Measurements from ENCODE around the gene PRDM16. TPM values are rescaled to one million over a fixed set of nuclear protein-coding genes. Genes with fewer than 3 reads are reported as not detected.

The PRDM16 gene
- total and polyA plus RNA-seq, 2 of the 8 experiments (the other 6 are each of a cell fraction or from before 2014, with no cell fraction given), result 0.39 to 0.43 TPM

DNA sequence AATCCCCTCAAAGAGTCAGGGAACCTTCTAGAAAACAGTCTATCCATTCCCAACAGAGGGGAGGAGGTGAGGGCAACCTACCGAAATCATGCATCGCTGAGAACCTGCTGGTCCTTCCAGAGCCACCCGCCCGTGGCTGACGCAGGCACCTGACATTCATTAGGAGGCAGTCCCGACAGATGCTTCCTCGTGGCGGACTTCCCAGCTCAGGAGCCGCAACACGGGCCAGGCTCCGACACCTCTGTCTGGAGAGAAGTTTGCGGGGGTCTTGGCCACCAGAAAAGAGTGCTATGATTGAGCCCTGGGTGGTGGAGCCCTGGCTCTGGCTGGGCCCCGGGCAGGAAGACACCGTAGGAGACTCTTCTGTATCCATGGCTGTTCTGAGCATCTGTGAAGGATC lies 299.1 kb downstream of the PRDM16 start (continued):
- TF ChIP-seq, protein P1, sequence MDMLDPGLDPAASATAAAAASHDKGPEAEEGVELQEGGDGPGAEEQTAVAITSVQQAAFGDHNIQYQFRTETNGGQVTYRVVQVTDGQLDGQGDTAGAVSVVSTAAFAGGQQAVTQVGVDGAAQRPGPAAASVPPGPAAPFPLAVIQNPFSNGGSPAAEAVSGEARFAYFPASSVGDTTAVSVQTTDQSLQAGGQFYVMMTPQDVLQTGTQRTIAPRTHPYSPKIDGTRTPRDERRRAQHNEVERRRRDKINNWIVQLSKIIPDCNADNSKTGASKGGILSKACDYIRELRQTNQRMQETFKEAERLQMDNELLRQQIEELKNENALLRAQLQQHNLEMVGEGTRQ (IDR thresholded peaks at IDR 0.05; ENCODE audit: low read length), result no peak
- no peak for TF ChIP-seq SRF (IDR thresholded peaks at IDR 0.05; ENCODE audit: low read depth, low read length)
- TF ChIP-seq EP300 (IDR thresholded peaks at IDR 0.05; ENCODE audit: borderline replicate concordance in 1 of 2, low read depth in 2 of 2, low read length in 2 of 2), result no peak
- no peak for TF ChIP-seq KDM1A (IDR thresholded peaks at IDR 0.05; ENCODE audit: borderline replicate concordance, low read length)
- no peak for TF ChIP-seq GTF2F1 (IDR thresholded peaks at IDR 0.05; ENCODE audit: borderline replicate concordance, low read depth, low read length)
- TF ChIP-seq HDAC2 (IDR thresholded peaks at IDR 0.05; ENCODE audit: borderline replicate concordance in 1 of 2, low read depth in 2 of 2, low read length in 2 of 2), result no peak

Measured in H1 (cell line).